GM12891 (cell line): ENCODE data around the gene NEK11.

Experiments used
- POLR2A ChIP-seq: IDR thresholded peaks from 2 replicates; pipeline ENCODE4 v1.6.1; 2011; ENCODE audit warnings: low read depth, low read length, control low read depth
- POLR2AphosphoS5 ChIP-seq: IDR thresholded peaks from 2 replicates; pipeline ENCODE4 v1.6.1; 2011; ENCODE audit warnings: low read depth, low read length, control low read depth
- SPI1 ChIP-seq: IDR thresholded peaks from 2 replicates; pipeline ENCODE4 v1.6.1; 2011; ENCODE audit warnings: low read depth, low read length, control low read depth

- TF ChIP-seq POLR2A, result no peak
- TF ChIP-seq POLR2AphosphoS5, result no peak
- no peak for TF ChIP-seq SPI1
Observed at GRCh38 chr3:131147534-131147933, 120.9 kb downstream of the NEK11 start.
